Thyroid gland (tissue), 4 donors: Measurements from ENCODE around the gene ANTXRL. TPM values are rescaled to one million over a fixed set of nuclear protein-coding genes. Genes with fewer than 3 reads are reported as not detected.
"Not testable (repeated sequence)": the region's sequence is repeated elsewhere in the genome, so short reads cannot be mapped to it uniquely, and the experiment has no call there.

Experiments used
- DNase-seq, 2 donors: peaks; one replicate each; pipeline ENCODE4 v3.0.0-alpha.2; 2019
- H3K27ac ChIP-seq, 3 donors: fragments of 200-600 bp; sonication (generic); 1 replicate in 2 of 3; 2 replicates in 1 of 3; pipeline ENCODE4 v1.5.1; 2016 to 2019; ENCODE audit warnings: mild to moderate bottlenecking in 1 of 3, moderate library complexity in 1 of 3
- H3K27me3 ChIP-seq: fragments of 200-600 bp; sonication (generic); one replicate; pipeline ENCODE4 v1.5.1; 2019
- H3K36me3 ChIP-seq, 2 donors: fragments of 200-600 bp; sonication (generic); one replicate each; pipeline ENCODE4 v1.5.1; 2016 to 2019
- H3K4me1 ChIP-seq, 2 donors: fragments of 200-600 bp; sonication (generic); one replicate each; pipeline ENCODE4 v1.5.1; 2017 to 2019
- H3K4me3 ChIP-seq, 3 donors: fragments of 200-600 bp; sonication (generic); replicated peaks in 1 of 3; 1 replicate in 2 of 3; 2 replicates in 1 of 3; pipeline ENCODE4 v1.5.1; 2016; ENCODE audit warnings: mild to moderate bottlenecking in 1 of 3
- H3K9me3 ChIP-seq: fragments of 200-600 bp; sonication (generic); one replicate; pipeline ENCODE4 v1.5.1; 2017
- CTCF ChIP-seq, 6 experiments: fragments of 200-600 bp in 3 of 6; fragments of 450-650 bp in 3 of 6; sonication (generic) in 3 of 6; IDR thresholded peaks; one replicate each; pipeline ENCODE4 v1.5.1; 2016 to 2019; ENCODE audit warnings: antibody characterized with exemption in 6 of 6, mild to moderate bottlenecking in 2 of 6, inconsistent platforms in 1 of 6, moderate library complexity in 1 of 6
- POLR2A ChIP-seq, 2 donors: fragments of 450-650 bp; IDR thresholded peaks; one replicate each; pipeline ENCODE4 v1.6.1; 2017; ENCODE audit warnings: antibody characterized with exemption in 2 of 2, mild to moderate bottlenecking in 2 of 2, moderate library complexity in 1 of 2
- WGBS, 2 donors: methylation state at CpG; one replicate each; pipeline ENCODE4 v1.1.5; 2017; 5-methylcytosine and 5-hydroxymethylcytosine counted together
- intact Hi-C: fragments of 100-400 bp; cut with DNase I; formaldehyde crosslinking; loops from one replicate; pipeline ENCODE4 v1.15.1; 2023
- total RNA-seq, 4 donors: library from RNA; depleted of rRNA; stranded (reverse); fragments of >200 nt; gene quantifications; one replicate each; pipeline ENCODE4 v1.2.3, GENCODE V29; 2016

The ANTXRL gene
- total RNA-seq, 4 donors from 2014 or later: not detected

- intact Hi-C loops: no loop called here
- Histone ChIP-seq H3K27ac (no peak overlapping the region), H3K36me3 (no peaks in the 10 kb centered on the region), H3K27me3 (no peaks in the 10 kb centered on the region), H3K4me1 (no peaks in the 10 kb centered on the region), H3K4me3 (no peak overlapping the region), H3K9me3 (no peaks in the 10 kb centered on the region)
- TF ChIP-seq CTCF (IDR thresholded peaks at IDR 0.05) (no peak), POLR2A (IDR thresholded peaks at IDR 0.05) (no peak)
- no peak for DNase-seq
- WGBS, 2 donors: 75 to 83% methylated on average over 3 to 6 of the region's 6 CpGs
These were observed 32.8 kb upstream of the ANTXRL start for GRCh38 chr10:46254007-46254383.

- no peak for DNase-seq
- Histone ChIP-seq H3K4me1 (no peaks in the 10 kb centered on the region), H3K27me3 (no peaks in the 10 kb centered on the region), H3K9me3 (no peaks in the 10 kb centered on the region), H3K27ac (no peak overlapping the region), H3K36me3 (no peaks in the 10 kb centered on the region), H3K4me3 (no peak overlapping the region)
- intact Hi-C loops: no loop called here
- 94 to 96% methylated on average over 4 of the region's 4 CpGs for WGBS, 2 donors
- TF ChIP-seq POLR2A (IDR thresholded peaks at IDR 0.05) (no peak), CTCF (IDR thresholded peaks at IDR 0.05) (no peak)
These were observed 32.3 kb upstream of the ANTXRL start for GRCh38 chr10:46254467-46254866.

GRCh38 chr10:46255210-46255609, 31.6 kb upstream of the ANTXRL start:
- intact Hi-C loops, H3K4me3 ChIP-seq, H3K27me3 ChIP-seq, DNase-seq, H3K36me3 ChIP-seq, H3K9me3 ChIP-seq, H3K4me1 ChIP-seq, H3K27ac ChIP-seq: not testable (repeated sequence)
- WGBS, 2 donors: 86 to 87% methylated on average over 3 of the region's 3 CpGs

- Histone ChIP-seq H3K27ac (peak overlapping the region in 1 of 3 donors; percentile 28), H3K9me3 (no peaks in the 10 kb centered on the region), H3K4me3 (no peak overlapping the region), H3K4me1 (no peaks in the 10 kb centered on the region), H3K36me3 (no peaks in the 10 kb centered on the region), H3K27me3 (no peaks in the 10 kb centered on the region)
- 48 to 51% methylated on average over 15 of the region's 15 CpGs for WGBS, 2 donors
- no peak for TF ChIP-seq POLR2A (IDR thresholded peaks at IDR 0.05)
- peak in 2 of 6 experiments; percentile 17 to 31 for TF ChIP-seq CTCF (IDR thresholded peaks at IDR 0.05)
- DNase-seq: peak; percentile 62 to 78
- intact Hi-C loops: no loop called here
These were observed 30.7 kb upstream of the ANTXRL start for GRCh38 chr10:46255801-46256747.

GRCh38 chr10:46257099-46257498, 29.7 kb upstream of the ANTXRL start:
- no peak overlapping the region for H3K27ac ChIP-seq
- H3K9me3 ChIP-seq: no peaks in the 10 kb centered on the region
- DNase-seq: no peak
- no peak for TF ChIP-seq CTCF (IDR thresholded peaks at IDR 0.05)
- TF ChIP-seq POLR2A (IDR thresholded peaks at IDR 0.05): no peak
- H3K4me1 ChIP-seq: no peaks in the 10 kb centered on the region
- intact Hi-C loops: no loop called here
- H3K4me3 ChIP-seq: no peak overlapping the region
- 80 to 81% methylated on average over 4 of the region's 4 CpGs for WGBS, 2 donors
- no peaks in the 10 kb centered on the region for H3K27me3 ChIP-seq
- no peaks in the 10 kb centered on the region for H3K36me3 ChIP-seq

- H3K4me3 ChIP-seq, H3K4me1 ChIP-seq, H3K36me3 ChIP-seq, H3K9me3 ChIP-seq, H3K27me3 ChIP-seq, DNase-seq, intact Hi-C loops, H3K27ac ChIP-seq: not testable (repeated sequence)
- WGBS, 2 donors: 87 to 88% methylated on average over 6 of the region's 6 CpGs
These were observed 23.8 kb upstream of the ANTXRL start for GRCh38 chr10:46262906-46263560.
